Measurements from ENCODE around the gene CCZ1. TPM values are rescaled to one million over a fixed set of nuclear protein-coding genes. Genes with fewer than 3 reads are reported as not detected.
"Not testable (repeated sequence)": the region's sequence is repeated elsewhere in the genome, so short reads cannot be mapped to it uniquely, and the experiment has no call there.

Gene CCZ1
- total RNA-seq, 4 donors from 2014 or later, result 41.0 to 80.0 (median 59.6) TPM

- TF ChIP-seq CTCF (IDR thresholded peaks at IDR 0.05) (no peak), POLR2A (IDR thresholded peaks at IDR 0.05) (no peak)
- no peak overlapping the region for H3K4me3 ChIP-seq (replicated peaks in 1 of 3)
- no peak overlapping the region for H3K27ac ChIP-seq
- H3K4me1 ChIP-seq, result no peaks in the 10 kb centered on the region
- intact Hi-C loops (cut with DNase I), result no loop called here
- WGBS, 2 donors, result 94 to 97% methylated on average over 9 of the region's 9 CpGs
- no peaks in the 10 kb centered on the region for H3K36me3 ChIP-seq
- no peaks in the 10 kb centered on the region for H3K9me3 ChIP-seq
- H3K27me3 ChIP-seq, result no peaks in the 10 kb centered on the region
- no peak for DNase-seq
Measured at GRCh38 chr7:5892498-5892897, 6.0 kb upstream of the CCZ1 start.

- DNase-seq; H3K36me3 ChIP-seq; intact Hi-C loops (cut with DNase I); H3K4me1 ChIP-seq; H3K27me3 ChIP-seq; H3K9me3 ChIP-seq; H3K4me3 ChIP-seq (replicated peaks in 1 of 3); H3K27ac ChIP-seq: not testable (repeated sequence)
- WGBS, 2 donors, result 50 to 66% methylated on average over 12 to 13 of the region's 13 CpGs
Measured at GRCh38 chr7:5897369-5897919, 1.1 kb upstream of the CCZ1 start.

- H3K9me3 ChIP-seq; H3K36me3 ChIP-seq; intact Hi-C loops (cut with DNase I); H3K27me3 ChIP-seq; H3K4me1 ChIP-seq; H3K4me3 ChIP-seq (replicated peaks in 1 of 3); H3K27ac ChIP-seq; DNase-seq: not testable (repeated sequence)
- 95 to 97% methylated on average over 6 of the region's 6 CpGs for WGBS, 2 donors
Measured at GRCh38 chr7:5903002-5903401, 4.5 kb downstream of the CCZ1 start.

GRCh38 chr7:5904726-5905125 lies 6.2 kb downstream of the CCZ1 start:
- H3K27ac ChIP-seq; intact Hi-C loops (cut with DNase I); H3K27me3 ChIP-seq; H3K4me3 ChIP-seq (replicated peaks in 1 of 3); H3K9me3 ChIP-seq; DNase-seq; H3K4me1 ChIP-seq; H3K36me3 ChIP-seq: not testable (repeated sequence)
- WGBS, 2 donors, result 85 to 96% methylated on average over 5 of the region's 5 CpGs

- H3K36me3 ChIP-seq; intact Hi-C loops (cut with DNase I): not testable (repeated sequence)
Measured at GRCh38 chr7:5908835-5909234, 10.3 kb downstream of the CCZ1 start.

GRCh38 chr7:5916529-5916928 lies 18.0 kb downstream of the CCZ1 start:
- H3K4me3 ChIP-seq (replicated peaks in 1 of 3); H3K27ac ChIP-seq; intact Hi-C loops (cut with DNase I); H3K4me1 ChIP-seq; H3K27me3 ChIP-seq; DNase-seq; H3K9me3 ChIP-seq; H3K36me3 ChIP-seq: not testable (repeated sequence)
- WGBS, 2 donors, result 80% methylated on average over 2 of the region's 6 CpGs; no CpG with 5 or more reads in 1 of the 2 donors

More at GRCh38 chr7:5908835-5909234, 10.3 kb downstream of the CCZ1 start:
- not testable (repeated sequence) for H3K9me3 ChIP-seq; DNase-seq; H3K27me3 ChIP-seq; H3K4me1 ChIP-seq; H3K27ac ChIP-seq; H3K4me3 ChIP-seq (replicated peaks in 1 of 3)
- 88 to 90% methylated on average over 6 of the region's 6 CpGs for WGBS, 2 donors

GRCh38 chr7:5924180-5924579 lies 25.6 kb downstream of the CCZ1 start:
- H3K27ac ChIP-seq; DNase-seq; intact Hi-C loops (cut with DNase I); H3K27me3 ChIP-seq; H3K9me3 ChIP-seq; H3K4me3 ChIP-seq (replicated peaks in 1 of 3); H3K4me1 ChIP-seq; H3K36me3 ChIP-seq: not testable (repeated sequence)
- WGBS, 2 donors, result no CpG with 5 or more reads among the region's 2 CpGs

GRCh38 chr7:5924630-5925029 lies 26.1 kb downstream of the CCZ1 start:
- H3K27me3 ChIP-seq, H3K4me1 ChIP-seq: not testable (repeated sequence)
- no CpG with 5 or more reads among the region's 12 CpGs for WGBS, 2 donors

GRCh38 chr7:5926263-5926870 lies 27.8 kb downstream of the CCZ1 start:
- H3K4me3 ChIP-seq (replicated peaks in 1 of 3); H3K9me3 ChIP-seq; H3K27ac ChIP-seq; H3K27me3 ChIP-seq; H3K4me1 ChIP-seq; DNase-seq; H3K36me3 ChIP-seq; intact Hi-C loops (cut with DNase I): not testable (repeated sequence)
- 100% methylated on average over 2 of the region's 13 CpGs; no CpG with 5 or more reads in 1 of the 2 donors for WGBS, 2 donors

More at GRCh38 chr7:5924630-5925029, 26.1 kb downstream of the CCZ1 start:
- H3K9me3 ChIP-seq; H3K36me3 ChIP-seq; intact Hi-C loops (cut with DNase I); H3K27ac ChIP-seq; H3K4me3 ChIP-seq (replicated peaks in 1 of 3); DNase-seq: not testable (repeated sequence)

GRCh38 chr7:5930290-5930689 lies 31.8 kb downstream of the CCZ1 start:
- DNase-seq; H3K4me1 ChIP-seq; H3K27me3 ChIP-seq; H3K9me3 ChIP-seq; intact Hi-C loops (cut with DNase I); H3K4me3 ChIP-seq (replicated peaks in 1 of 3); H3K36me3 ChIP-seq; H3K27ac ChIP-seq: not testable (repeated sequence)
- WGBS, 2 donors, result no CpG with 5 or more reads among the region's 10 CpGs

- H3K36me3 ChIP-seq; H3K27ac ChIP-seq; DNase-seq; H3K4me1 ChIP-seq; H3K9me3 ChIP-seq; H3K4me3 ChIP-seq (replicated peaks in 1 of 3); intact Hi-C loops (cut with DNase I); H3K27me3 ChIP-seq: not testable (repeated sequence)
- 95 to 96% methylated on average over 14 of the region's 14 CpGs for WGBS, 2 donors
Measured at GRCh38 chr7:5931250-5931649, 32.7 kb downstream of the CCZ1 start.

- H3K4me3 ChIP-seq (replicated peaks in 1 of 3); H3K9me3 ChIP-seq; H3K27ac ChIP-seq; H3K4me1 ChIP-seq; H3K27me3 ChIP-seq; H3K36me3 ChIP-seq; intact Hi-C loops (cut with DNase I); DNase-seq: not testable (repeated sequence)
- WGBS, 2 donors, result 68 to 79% methylated on average over 5 to 7 of the region's 13 CpGs
Measured at GRCh38 chr7:5931905-5932644, 33.5 kb downstream of the CCZ1 start.

Data from thyroid gland (tissue), 4 donors.